Neural cell (in vitro differentiated cells): ENCODE data around the gene COL18A1. TPM values are rescaled to one million over a fixed set of nuclear protein-coding genes. Genes with fewer than 3 reads are reported as not detected.

Experiments
- H2AFZ ChIP-seq: fragments of 200-600, 300-800 bp; sonication (generic), shearing (Covaris generic); 2 replicates; pipeline ENCODE4 v1.6.0; 2014; ENCODE audit warnings: low read depth, mild to moderate bottlenecking, antibody characterized with exemption, low read length, moderate library complexity
- H3F3A ChIP-seq: fragments of 200-600 bp; shearing (Covaris generic); 2 replicates; pipeline ENCODE4 v1.6.1; 2016; ENCODE audit warnings: mild to moderate bottlenecking, moderate library complexity, mixed read lengths, antibody characterized with exemption, low read length; ENCODE audit not compliant: insufficient read depth, poor library complexity, severe bottlenecking
- H3K27ac ChIP-seq: fragments of 200-600, 300-800 bp; sonication (generic), shearing (Covaris generic); 2 replicates; pipeline ENCODE4 v1.5.1; 2014; ENCODE audit warnings: mild to moderate bottlenecking, low read length, moderate library complexity
- H3K27me3 ChIP-seq: fragments of 300-800, 200-600 bp; sonication (generic), shearing (Covaris generic); 2 replicates; pipeline ENCODE4 v1.6.0; 2014; ENCODE audit warnings: mild to moderate bottlenecking, low read depth, low read length, moderate library complexity; ENCODE audit not compliant: insufficient read depth
- H3K36me3 ChIP-seq: fragments of 300-800, 200-600 bp; sonication (generic), shearing (Covaris generic); 2 replicates; pipeline ENCODE4 v1.5.1; 2014; ENCODE audit warnings: mild to moderate bottlenecking, antibody characterized with exemption, low read length, moderate library complexity; ENCODE audit not compliant: insufficient read depth
- H3K4me2 ChIP-seq: fragments of 300-800, 200-600 bp; sonication (generic), shearing (Covaris generic); 2 replicates; pipeline ENCODE4 v1.6.0; 2014; ENCODE audit warnings: mild to moderate bottlenecking, low read length
- H3K4me3 ChIP-seq: fragments of 300-800, 200-600 bp; sonication (generic), shearing (Covaris generic); 2 replicates; pipeline ENCODE4 v1.5.1; 2014; ENCODE audit warnings: mild to moderate bottlenecking, low read length, moderate library complexity
- H3K79me2 ChIP-seq: fragments of 200-600 bp; shearing (Covaris generic); replicated peaks from 2 replicates; pipeline ENCODE4 v1.6.0; 2014; ENCODE audit warnings: mild to moderate bottlenecking, low read length, moderate library complexity; ENCODE audit not compliant: insufficient read depth
- H3K9ac ChIP-seq: fragments of 300-800, 200-600 bp; sonication (generic), shearing (Covaris generic); 2 replicates; pipeline ENCODE4 v1.6.1; 2016; ENCODE audit warnings: mild to moderate bottlenecking, low read length, mixed read lengths
- H3K9me2 ChIP-seq: fragments of 200-600 bp; shearing (Covaris generic); 2 replicates; pipeline ENCODE4 v1.6.1; 2016; ENCODE audit warnings: mild to moderate bottlenecking, low read length, mixed read lengths; ENCODE audit not compliant: insufficient read depth
- H3K9me3 ChIP-seq: fragments of 200-600, 300-800 bp; sonication (generic), shearing (Covaris generic); 2 replicates; pipeline ENCODE4 v1.6.1; 2016; ENCODE audit warnings: mild to moderate bottlenecking, mixed run types, low read length, moderate library complexity, mixed read lengths
- H4K20me1 ChIP-seq: fragments of 200-600 bp; shearing (Covaris generic); 2 replicates; pipeline ENCODE4 v1.6.1; 2016; ENCODE audit warnings: mild to moderate bottlenecking, mixed run types; ENCODE audit not compliant: insufficient read depth
- EP300 ChIP-seq: fragments of 450-650 bp; conservative IDR thresholded peaks from 2 replicates; pipeline ENCODE4 v1.6.1; 2014; ENCODE audit warnings: antibody characterized with exemption, mild to moderate bottlenecking, moderate library complexity; ENCODE audit not compliant: poor library complexity, severe bottlenecking
- EZH2 ChIP-seq: fragments of 200-600, 300-800 bp; shearing (Covaris generic), sonication (generic); IDR thresholded peaks from 2 replicates; pipeline ENCODE4 v1.6.1; 2014; ENCODE audit warnings: antibody characterized with exemption, low read length, borderline replicate concordance, mild to moderate bottlenecking; ENCODE audit not compliant: insufficient read depth, poor library complexity, severe bottlenecking
- MXI1 ChIP-seq: fragments of 450-650 bp; conservative IDR thresholded peaks from 2 replicates; pipeline ENCODE4 v1.6.1; 2014; ENCODE audit warnings: antibody characterized with exemption, mild to moderate bottlenecking; ENCODE audit not compliant: poor library complexity, severe bottlenecking
- POLR2AphosphoS5 ChIP-seq: IDR thresholded peaks from 2 replicates; pipeline ENCODE4 v1.6.1; 2012
- RAD21 ChIP-seq: fragments of 450-650 bp; conservative IDR thresholded peaks from 2 replicates; pipeline ENCODE4 v1.6.1; 2014; ENCODE audit warnings: antibody characterized with exemption, mild to moderate bottlenecking, moderate library complexity
- SMC3 ChIP-seq: fragments of 450-650 bp; conservative IDR thresholded peaks from 2 replicates; pipeline ENCODE4 v1.6.1; 2014; ENCODE audit warnings: antibody characterized with exemption, mild to moderate bottlenecking, moderate library complexity; ENCODE audit not compliant: poor library complexity
- TAF1 ChIP-seq: IDR thresholded peaks from 2 replicates; pipeline ENCODE4 v1.6.1; 2012; ENCODE audit warnings: low read depth
- polyA plus RNA-seq: library from polyadenylated mRNA; depleted of rRNA; stranded (reverse); fragments of >200 nt; gene quantifications from 2 replicates; pipeline ENCODE4 v1.2.3, GENCODE V29; 2014
- TF ChIP-seq, protein P1 (sequence below): fragments of 450-650 bp; IDR thresholded peaks from 2 replicates; pipeline ENCODE4 v1.5.1; 2014; ENCODE audit warnings: antibody characterized with exemption, mild to moderate bottlenecking, moderate library complexity; ENCODE audit not compliant: poor library complexity, severe bottlenecking
- TF ChIP-seq, protein P2 (sequence below): IDR thresholded peaks from 2 replicates; pipeline ENCODE4 v1.6.1; 2012; ENCODE audit warnings: borderline replicate concordance

The COL18A1 gene
- polyA plus RNA-seq, 1 donor from 2014 or later = 2.5 TPM

DNA sequence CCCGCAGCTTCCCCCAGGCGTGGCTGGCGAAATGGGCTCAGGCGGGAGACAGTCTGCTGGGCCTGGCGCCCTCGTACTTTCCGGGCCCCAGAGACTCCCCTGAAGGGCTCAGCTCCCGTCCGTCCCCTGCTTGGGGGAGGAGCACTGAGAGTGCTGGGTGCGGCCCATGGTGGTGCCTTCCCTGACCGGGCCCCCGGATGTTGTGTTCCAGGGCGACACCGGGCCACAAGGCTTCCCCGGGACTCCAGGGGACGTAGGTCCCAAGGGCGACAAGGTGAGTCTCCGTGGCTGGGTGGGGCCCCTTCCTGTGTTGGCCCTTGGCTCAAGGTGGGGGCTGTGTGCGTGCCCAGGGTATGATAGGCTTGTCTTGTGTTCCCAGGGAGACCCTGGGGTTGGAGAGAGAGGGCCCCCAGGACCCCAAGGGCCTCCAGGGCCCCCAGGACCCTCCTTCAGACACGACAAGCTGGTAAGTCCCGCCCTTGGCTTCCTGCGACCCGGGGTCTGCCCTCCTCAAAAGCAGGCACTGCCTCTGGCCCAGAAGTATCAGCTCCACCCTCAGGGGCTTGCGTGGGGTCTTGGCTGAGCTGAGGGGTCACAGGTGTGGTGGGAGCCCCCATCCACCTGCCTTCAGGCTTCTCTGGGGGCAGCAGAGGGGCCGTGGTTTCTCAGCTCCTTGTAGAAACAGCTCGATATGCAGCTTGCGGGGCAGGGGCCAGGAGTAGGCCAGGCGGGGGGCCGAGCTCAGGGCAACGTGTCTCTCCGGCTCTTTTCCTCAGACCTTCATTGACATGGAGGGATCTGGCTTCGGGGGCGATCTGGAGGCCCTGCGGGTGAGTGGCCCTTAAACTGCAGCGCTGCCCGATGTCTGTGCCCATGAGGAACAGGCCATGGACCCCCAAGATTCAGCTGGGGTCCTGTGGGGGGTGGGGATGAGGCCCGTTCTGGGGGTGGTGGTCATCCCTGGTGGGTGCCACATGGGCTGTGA lies 75.0 kb downstream of the COL18A1 start:
- Histone ChIP-seq H3K27ac (no peak overlapping the region), H3K9me3 (no peaks in the 10 kb centered on the region), H3K36me3 (no peaks in the 10 kb centered on the region), H2AFZ (no peak overlapping the region), H3K79me2 (no peaks in the 10 kb centered on the region), H3K9me2 (no peaks in the 10 kb centered on the region), H3K4me2 (no peak overlapping the region), H3K27me3 (no peaks in the 10 kb centered on the region), H4K20me1 (no peaks in the 10 kb centered on the region), H3F3A (no peaks in the 10 kb centered on the region), H3K9ac (no peak overlapping the region), H3K4me3 (no peak overlapping the region)
- no peak for TF ChIP-seq EZH2
- no peak for TF ChIP-seq EP300
- TF ChIP-seq RAD21 = no peak
- TF ChIP-seq SMC3 = no peak
- no peak for TF ChIP-seq MXI1
- TF ChIP-seq TAF1 = no peak
- TF ChIP-seq, protein P1, sequence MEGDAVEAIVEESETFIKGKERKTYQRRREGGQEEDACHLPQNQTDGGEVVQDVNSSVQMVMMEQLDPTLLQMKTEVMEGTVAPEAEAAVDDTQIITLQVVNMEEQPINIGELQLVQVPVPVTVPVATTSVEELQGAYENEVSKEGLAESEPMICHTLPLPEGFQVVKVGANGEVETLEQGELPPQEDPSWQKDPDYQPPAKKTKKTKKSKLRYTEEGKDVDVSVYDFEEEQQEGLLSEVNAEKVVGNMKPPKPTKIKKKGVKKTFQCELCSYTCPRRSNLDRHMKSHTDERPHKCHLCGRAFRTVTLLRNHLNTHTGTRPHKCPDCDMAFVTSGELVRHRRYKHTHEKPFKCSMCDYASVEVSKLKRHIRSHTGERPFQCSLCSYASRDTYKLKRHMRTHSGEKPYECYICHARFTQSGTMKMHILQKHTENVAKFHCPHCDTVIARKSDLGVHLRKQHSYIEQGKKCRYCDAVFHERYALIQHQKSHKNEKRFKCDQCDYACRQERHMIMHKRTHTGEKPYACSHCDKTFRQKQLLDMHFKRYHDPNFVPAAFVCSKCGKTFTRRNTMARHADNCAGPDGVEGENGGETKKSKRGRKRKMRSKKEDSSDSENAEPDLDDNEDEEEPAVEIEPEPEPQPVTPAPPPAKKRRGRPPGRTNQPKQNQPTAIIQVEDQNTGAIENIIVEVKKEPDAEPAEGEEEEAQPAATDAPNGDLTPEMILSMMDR = no peak
- TF ChIP-seq, protein P2, sequence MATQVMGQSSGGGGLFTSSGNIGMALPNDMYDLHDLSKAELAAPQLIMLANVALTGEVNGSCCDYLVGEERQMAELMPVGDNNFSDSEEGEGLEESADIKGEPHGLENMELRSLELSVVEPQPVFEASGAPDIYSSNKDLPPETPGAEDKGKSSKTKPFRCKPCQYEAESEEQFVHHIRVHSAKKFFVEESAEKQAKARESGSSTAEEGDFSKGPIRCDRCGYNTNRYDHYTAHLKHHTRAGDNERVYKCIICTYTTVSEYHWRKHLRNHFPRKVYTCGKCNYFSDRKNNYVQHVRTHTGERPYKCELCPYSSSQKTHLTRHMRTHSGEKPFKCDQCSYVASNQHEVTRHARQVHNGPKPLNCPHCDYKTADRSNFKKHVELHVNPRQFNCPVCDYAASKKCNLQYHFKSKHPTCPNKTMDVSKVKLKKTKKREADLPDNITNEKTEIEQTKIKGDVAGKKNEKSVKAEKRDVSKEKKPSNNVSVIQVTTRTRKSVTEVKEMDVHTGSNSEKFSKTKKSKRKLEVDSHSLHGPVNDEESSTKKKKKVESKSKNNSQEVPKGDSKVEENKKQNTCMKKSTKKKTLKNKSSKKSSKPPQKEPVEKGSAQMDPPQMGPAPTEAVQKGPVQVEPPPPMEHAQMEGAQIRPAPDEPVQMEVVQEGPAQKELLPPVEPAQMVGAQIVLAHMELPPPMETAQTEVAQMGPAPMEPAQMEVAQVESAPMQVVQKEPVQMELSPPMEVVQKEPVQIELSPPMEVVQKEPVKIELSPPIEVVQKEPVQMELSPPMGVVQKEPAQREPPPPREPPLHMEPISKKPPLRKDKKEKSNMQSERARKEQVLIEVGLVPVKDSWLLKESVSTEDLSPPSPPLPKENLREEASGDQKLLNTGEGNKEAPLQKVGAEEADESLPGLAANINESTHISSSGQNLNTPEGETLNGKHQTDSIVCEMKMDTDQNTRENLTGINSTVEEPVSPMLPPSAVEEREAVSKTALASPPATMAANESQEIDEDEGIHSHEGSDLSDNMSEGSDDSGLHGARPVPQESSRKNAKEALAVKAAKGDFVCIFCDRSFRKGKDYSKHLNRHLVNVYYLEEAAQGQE = no peak
- no peak for TF ChIP-seq POLR2AphosphoS5

DNA sequence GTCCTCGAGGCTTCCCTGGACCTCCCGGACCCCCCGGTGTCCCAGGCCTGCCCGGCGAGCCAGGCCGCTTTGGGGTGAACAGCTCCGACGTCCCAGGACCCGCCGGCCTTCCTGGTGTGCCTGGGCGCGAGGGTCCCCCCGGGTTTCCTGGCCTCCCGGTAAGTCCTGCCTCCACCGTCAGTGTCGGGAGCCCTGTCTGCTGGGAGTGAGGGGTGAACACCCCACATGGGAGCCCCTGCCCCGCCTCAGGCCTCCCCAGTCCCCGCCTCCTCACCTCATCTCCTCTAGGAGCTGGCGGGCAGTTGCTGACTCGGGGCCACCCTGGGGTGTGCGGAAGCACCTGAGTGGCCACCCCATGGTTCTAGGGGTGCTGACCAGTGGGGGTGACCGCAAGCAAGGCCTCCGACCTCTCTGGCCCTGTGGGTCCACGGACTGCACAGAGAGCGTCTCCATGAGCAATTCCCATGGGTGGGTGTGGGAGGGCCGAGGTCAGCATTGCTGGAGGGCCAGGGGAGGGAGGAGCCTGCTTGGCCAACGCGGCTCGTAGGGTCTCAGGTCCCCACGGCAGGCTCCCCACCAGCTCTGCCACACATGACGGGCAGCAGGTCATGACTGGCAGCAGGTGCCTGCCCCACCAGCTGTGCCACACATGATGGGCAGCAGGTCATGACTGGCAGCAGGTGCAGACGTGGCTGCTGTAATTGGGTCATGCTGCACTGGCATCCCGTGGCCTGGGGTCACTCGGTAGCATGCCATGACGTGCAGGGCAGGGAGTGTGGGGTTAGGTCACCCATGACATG lies 75.9 kb downstream of the COL18A1 start:
- Histone ChIP-seq H3K79me2 (no peaks in the 10 kb centered on the region), H3K4me3 (no peak overlapping the region), H3K9me2 (no peaks in the 10 kb centered on the region), H3K9ac (no peak overlapping the region), H3K27ac (no peak overlapping the region), H2AFZ (no peak overlapping the region), H3K36me3 (no peaks in the 10 kb centered on the region), H3K27me3 (no peaks in the 10 kb centered on the region), H3K4me2 (no peak overlapping the region), H4K20me1 (no peaks in the 10 kb centered on the region), H3K9me3 (no peaks in the 10 kb centered on the region), H3F3A (no peaks in the 10 kb centered on the region)
- TF ChIP-seq MXI1 (no peak), SMC3 (no peak)
